SK-N-SH treated with all-trans-retinoic acid at 6 μM for 48 hours (cell line): ENCODE measurements around the gene GJA4.

Experiments
- ATAC-seq: fragments of 200-7000 bp; cut with Tn5 transposase; 3 replicates; pipeline ENCODE4 v1.9.1; 2020; ENCODE audit warnings: mild to moderate bottlenecking, moderate library complexity
- ARNTL ChIP-seq: fragments of 450-650 bp; formaldehyde crosslinking; IDR thresholded peaks from 2 replicates; pipeline ENCODE4 v1.5.0; 2020; ENCODE audit warnings: low read depth, mild to moderate bottlenecking, moderate library complexity, borderline replicate concordance
- BACH2 ChIP-seq: fragments of 250-450 bp; sonication (Bioruptor Pico); IDR thresholded peaks from 2 replicates; pipeline ENCODE4 v1.9.0; 2021; ENCODE audit warnings: mild to moderate bottlenecking, borderline replicate concordance
- CSDC2 ChIP-seq: fragments of 250-450 bp; sonication (Bioruptor Pico); IDR thresholded peaks from 2 replicates; pipeline ENCODE4 v1.5.0; 2020; ENCODE audit warnings: mild to moderate bottlenecking, moderate library complexity
- ESRRG ChIP-seq: fragments of 250-450 bp; sonication (Bioruptor Pico); IDR thresholded peaks from 2 replicates; pipeline ENCODE4 v1.6.1; 2021; ENCODE audit warnings: mild to moderate bottlenecking
- GLIS3 ChIP-seq: fragments of 250-450 bp; sonication (Bioruptor Pico); IDR thresholded peaks from 2 replicates; pipeline ENCODE4 v1.5.0; 2020; ENCODE audit warnings: mild to moderate bottlenecking, moderate library complexity
- ISL1 ChIP-seq: fragments of 250-450 bp; sonication (Bioruptor Pico); IDR thresholded peaks from 2 replicates; pipeline ENCODE4 v2.1.2; 2022; ENCODE audit warnings: mild to moderate bottlenecking, moderate library complexity
- OSR1 ChIP-seq: fragments of 250-450 bp; sonication (Bioruptor Pico); IDR thresholded peaks from 2 replicates; pipeline ENCODE4 v1.8.0; 2022; ENCODE audit warnings: moderate library complexity, mild to moderate bottlenecking, inconsistent platforms
- PATZ1 ChIP-seq: fragments of 250-450 bp; sonication (Bioruptor Pico); IDR thresholded peaks from 2 replicates; pipeline ENCODE4 v1.8.0; 2020; ENCODE audit warnings: mild to moderate bottlenecking, moderate library complexity, borderline replicate concordance
- POU6F1 ChIP-seq: fragments of 250-450 bp; sonication (Bioruptor Pico); IDR thresholded peaks from 2 replicates; pipeline ENCODE4 v1.8.0; 2021; ENCODE audit warnings: low read depth, mild to moderate bottlenecking, moderate library complexity, borderline replicate concordance
- PPARA ChIP-seq: fragments of 250-450 bp; sonication (Bioruptor Pico); IDR thresholded peaks from 2 replicates; pipeline ENCODE4 v1.5.0; 2020; ENCODE audit warnings: mild to moderate bottlenecking, borderline replicate concordance
- RARB ChIP-seq: fragments of 250-450 bp; sonication (Bioruptor Pico); IDR thresholded peaks from 2 replicates; pipeline ENCODE4 v1.8.0; 2021; ENCODE audit warnings: mild to moderate bottlenecking, moderate library complexity
- SNAI2 ChIP-seq: fragments of 250-450 bp; sonication (Bioruptor Pico); IDR thresholded peaks from 2 replicates; pipeline ENCODE4 v1.5.0; 2020; ENCODE audit warnings: mild to moderate bottlenecking, moderate library complexity
- TCF4 ChIP-seq: fragments of 250-450 bp; sonication (Bioruptor Pico); IDR thresholded peaks from 2 replicates; pipeline ENCODE4 v1.8.0; 2021; ENCODE audit warnings: mild to moderate bottlenecking, moderate library complexity, borderline replicate concordance
- TOX ChIP-seq: fragments of 250-450 bp; sonication (Bioruptor Pico); IDR thresholded peaks from 2 replicates; pipeline ENCODE4 v1.8.0; 2021; ENCODE audit warnings: mild to moderate bottlenecking, moderate library complexity, borderline replicate concordance
- ZC3H10 ChIP-seq: fragments of 250-450 bp; sonication (Bioruptor Pico); IDR thresholded peaks from 2 replicates; pipeline ENCODE4 v1.5.1; 2021; ENCODE audit warnings: mild to moderate bottlenecking, moderate library complexity
- ZFP3 ChIP-seq: fragments of 250-450 bp; sonication (Bioruptor Pico); IDR thresholded peaks from 2 replicates; pipeline ENCODE4 v1.5.0; 2020; ENCODE audit warnings: mild to moderate bottlenecking, moderate library complexity
- ZFP30 ChIP-seq: fragments of 450-650 bp; formaldehyde crosslinking; IDR thresholded peaks from 2 replicates; pipeline ENCODE4 v1.5.0; 2022; ENCODE audit warnings: mild to moderate bottlenecking, moderate library complexity
- ZNF70 ChIP-seq: fragments of 450-650 bp; formaldehyde crosslinking; IDR thresholded peaks from 2 replicates; pipeline ENCODE4 v1.5.0; 2020; ENCODE audit warnings: mild to moderate bottlenecking, moderate library complexity
- ZNF8 ChIP-seq: fragments of 450-650 bp; formaldehyde crosslinking; IDR thresholded peaks from 2 replicates; pipeline ENCODE4 v1.5.0; 2020; ENCODE audit warnings: mild to moderate bottlenecking, moderate library complexity
- TF ChIP-seq, protein P1 (sequence below): fragments of 250-450 bp; sonication (Bioruptor Pico); IDR thresholded peaks from 2 replicates; pipeline ENCODE4 v1.5.1; 2020; ENCODE audit warnings: low read depth, mild to moderate bottlenecking, moderate library complexity
- TF ChIP-seq, protein P2 (sequence below): fragments of 250-450 bp; sonication (Bioruptor Pico); IDR thresholded peaks from 2 replicates; pipeline ENCODE4 v1.5.0; 2020; ENCODE audit warnings: mild to moderate bottlenecking, moderate library complexity

Gene GJA4

GRCh38 chr1:34828611-34829010 is 35.8 kb downstream of the GJA4 start:
- ATAC-seq = no peak
- no peak for TF ChIP-seq POU6F1
- TF ChIP-seq PATZ1 = no peak
- no peak for TF ChIP-seq TCF4 (CRISPR knock-in tag)

DNA sequence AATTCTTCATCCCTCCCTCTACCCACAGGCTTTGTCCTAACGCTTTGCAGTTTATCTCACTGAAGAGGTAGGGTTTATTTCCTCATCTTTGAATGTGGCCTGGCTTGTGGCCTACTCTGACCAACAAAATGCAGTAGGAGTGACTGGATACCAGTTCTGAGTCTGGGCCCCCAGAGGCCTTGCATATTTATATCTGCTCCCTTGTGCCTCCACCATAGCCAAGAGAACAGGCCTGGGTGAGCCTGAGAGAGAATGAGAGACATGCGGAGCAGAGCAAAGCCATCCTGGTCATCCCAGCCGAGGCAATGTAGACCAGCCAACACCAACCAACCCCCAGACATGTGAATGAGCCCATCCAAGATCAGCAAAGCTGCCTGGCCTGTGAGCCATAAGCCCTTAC is 36.5 kb downstream of the GJA4 start:
- ATAC-seq = no peak

GRCh38 chr1:34831721-34832246 is 39.0 kb downstream of the GJA4 start:
- no peak for ATAC-seq
- TF ChIP-seq BACH2 (CRISPR knock-in tag) (no peak), PATZ1 (no peak), ZC3H10 (CRISPR knock-in tag) (no peak), SNAI2 (CRISPR knock-in tag) (no peak), ZNF70 (no peak), ARNTL (CRISPR knock-in tag) (no peak), ZFP30 (CRISPR knock-in tag) (no peak), ZNF8 (CRISPR knock-in tag) (no peak), GLIS3 (CRISPR knock-in tag) (no peak)
- TF ChIP-seq, protein P1, sequence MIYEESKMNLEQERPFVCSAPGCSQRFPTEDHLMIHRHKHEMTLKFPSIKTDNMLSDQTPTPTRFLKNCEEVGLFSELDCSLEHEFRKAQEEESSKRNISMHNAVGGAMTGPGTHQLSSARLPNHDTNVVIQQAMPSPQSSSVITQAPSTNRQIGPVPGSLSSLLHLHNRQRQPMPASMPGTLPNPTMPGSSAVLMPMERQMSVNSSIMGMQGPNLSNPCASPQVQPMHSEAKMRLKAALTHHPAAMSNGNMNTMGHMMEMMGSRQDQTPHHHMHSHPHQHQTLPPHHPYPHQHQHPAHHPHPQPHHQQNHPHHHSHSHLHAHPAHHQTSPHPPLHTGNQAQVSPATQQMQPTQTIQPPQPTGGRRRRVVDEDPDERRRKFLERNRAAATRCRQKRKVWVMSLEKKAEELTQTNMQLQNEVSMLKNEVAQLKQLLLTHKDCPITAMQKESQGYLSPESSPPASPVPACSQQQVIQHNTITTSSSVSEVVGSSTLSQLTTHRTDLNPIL (CRISPR knock-in tag) = no peak

More for the DNA sequence above, 36.5 kb downstream of the GJA4 start:
- TF ChIP-seq ARNTL (CRISPR knock-in tag) (no peak), TOX (CRISPR knock-in tag) (no peak), SNAI2 (CRISPR knock-in tag) (no peak), CSDC2 (CRISPR knock-in tag) (no peak), ZFP3 (CRISPR knock-in tag) (no peak), TCF4 (CRISPR knock-in tag) (no peak), GLIS3 (CRISPR knock-in tag) (no peak), ISL1 (no peak), BACH2 (CRISPR knock-in tag) (no peak), ZNF8 (CRISPR knock-in tag) (no peak), ZNF70 (no peak)
- TF ChIP-seq, protein P2, sequence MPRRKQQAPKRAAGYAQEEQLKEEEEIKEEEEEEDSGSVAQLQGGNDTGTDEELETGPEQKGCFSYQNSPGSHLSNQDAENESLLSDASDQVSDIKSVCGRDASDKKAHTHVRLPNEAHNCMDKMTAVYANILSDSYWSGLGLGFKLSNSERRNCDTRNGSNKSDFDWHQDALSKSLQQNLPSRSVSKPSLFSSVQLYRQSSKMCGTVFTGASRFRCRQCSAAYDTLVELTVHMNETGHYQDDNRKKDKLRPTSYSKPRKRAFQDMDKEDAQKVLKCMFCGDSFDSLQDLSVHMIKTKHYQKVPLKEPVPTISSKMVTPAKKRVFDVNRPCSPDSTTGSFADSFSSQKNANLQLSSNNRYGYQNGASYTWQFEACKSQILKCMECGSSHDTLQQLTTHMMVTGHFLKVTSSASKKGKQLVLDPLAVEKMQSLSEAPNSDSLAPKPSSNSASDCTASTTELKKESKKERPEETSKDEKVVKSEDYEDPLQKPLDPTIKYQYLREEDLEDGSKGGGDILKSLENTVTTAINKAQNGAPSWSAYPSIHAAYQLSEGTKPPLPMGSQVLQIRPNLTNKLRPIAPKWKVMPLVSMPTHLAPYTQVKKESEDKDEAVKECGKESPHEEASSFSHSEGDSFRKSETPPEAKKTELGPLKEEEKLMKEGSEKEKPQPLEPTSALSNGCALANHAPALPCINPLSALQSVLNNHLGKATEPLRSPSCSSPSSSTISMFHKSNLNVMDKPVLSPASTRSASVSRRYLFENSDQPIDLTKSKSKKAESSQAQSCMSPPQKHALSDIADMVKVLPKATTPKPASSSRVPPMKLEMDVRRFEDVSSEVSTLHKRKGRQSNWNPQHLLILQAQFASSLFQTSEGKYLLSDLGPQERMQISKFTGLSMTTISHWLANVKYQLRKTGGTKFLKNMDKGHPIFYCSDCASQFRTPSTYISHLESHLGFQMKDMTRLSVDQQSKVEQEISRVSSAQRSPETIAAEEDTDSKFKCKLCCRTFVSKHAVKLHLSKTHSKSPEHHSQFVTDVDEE (CRISPR knock-in tag) = no peak

GRCh38 chr1:34833711-34834110 is 40.9 kb downstream of the GJA4 start:
- TF ChIP-seq OSR1 = no peak
- no peak for TF ChIP-seq TOX (CRISPR knock-in tag)
- TF ChIP-seq SNAI2 (CRISPR knock-in tag) = no peak
- no peak for TF ChIP-seq POU6F1
- TF ChIP-seq, protein P2 (CRISPR knock-in tag) = no peak
- no peak for TF ChIP-seq ZC3H10 (CRISPR knock-in tag)
- TF ChIP-seq ZNF8 (CRISPR knock-in tag) = no peak
- no peak for TF ChIP-seq ZNF70
- TF ChIP-seq GLIS3 (CRISPR knock-in tag) = no peak
- TF ChIP-seq CSDC2 (CRISPR knock-in tag) = no peak
- TF ChIP-seq ARNTL (CRISPR knock-in tag) = no peak
- TF ChIP-seq RARB (CRISPR knock-in tag) = no peak
- no peak for TF ChIP-seq PPARA (CRISPR knock-in tag)
- no peak for TF ChIP-seq ZFP3 (CRISPR knock-in tag)
- no peak for TF ChIP-seq ESRRG (CRISPR knock-in tag)
- TF ChIP-seq ISL1 = no peak
- no peak for ATAC-seq
